ENCODE data around the gene RAD51B.
"Not testable (repeated sequence)": the region's sequence is repeated elsewhere in the genome, so short reads cannot be mapped to it uniquely, and the experiment has no call there.

The RAD51B gene

GRCh38 chr14:68688872-68689371 lies 869.3 kb downstream of the RAD51B start:
- no peak for DNase-seq (ENCODE audit: low read depth in 1 of 2, low spot score in 1 of 2)

GRCh38 chr14:68689511-68689910 lies 869.9 kb downstream of the RAD51B start:
- DNase-seq (ENCODE audit: low read depth in 1 of 2, low spot score in 1 of 2), result no peak

- DNase-seq (ENCODE audit: low read depth in 1 of 2, low spot score in 1 of 2), result no peak
Observed at GRCh38 chr14:68690089-68690958, 870.7 kb downstream of the RAD51B start.

GRCh38 chr14:68691031-68691791 lies 871.6 kb downstream of the RAD51B start:
- DNase-seq (ENCODE audit: low read depth in 1 of 2, low spot score in 1 of 2), result no peak

GRCh38 chr14:68691792-68692118 lies 872.2 kb downstream of the RAD51B start:
- no peak for DNase-seq (ENCODE audit: low read depth in 1 of 2, low spot score in 1 of 2)

- no peak for DNase-seq (ENCODE audit: low read depth in 1 of 2, low spot score in 1 of 2)
Observed at GRCh38 chr14:68692216-68692615, 872.6 kb downstream of the RAD51B start.

GRCh38 chr14:68692916-68693771 lies 873.6 kb downstream of the RAD51B start:
- no peak for DNase-seq (ENCODE audit: low read depth in 1 of 2, low spot score in 1 of 2)

GRCh38 chr14:68693926-68694325 lies 874.3 kb downstream of the RAD51B start:
- DNase-seq (ENCODE audit: low read depth in 1 of 2, low spot score in 1 of 2), result no peak

- no peak for DNase-seq (ENCODE audit: low read depth in 1 of 2, low spot score in 1 of 2)
Observed at GRCh38 chr14:68694516-68695235, 875.1 kb downstream of the RAD51B start.

GRCh38 chr14:68695326-68695768 lies 875.8 kb downstream of the RAD51B start:
- DNase-seq (ENCODE audit: low read depth in 1 of 2, low spot score in 1 of 2), result no peak

- no peak for DNase-seq (ENCODE audit: low read depth in 1 of 2, low spot score in 1 of 2)
Observed at GRCh38 chr14:68695856-68696255, 876.3 kb downstream of the RAD51B start.

GRCh38 chr14:68696266-68696665 lies 876.7 kb downstream of the RAD51B start:
- DNase-seq (ENCODE audit: low read depth in 1 of 2, low spot score in 1 of 2), result no peak

GRCh38 chr14:68696721-68697495 lies 877.3 kb downstream of the RAD51B start:
- DNase-seq (ENCODE audit: low read depth in 1 of 2, low spot score in 1 of 2), result no peak

- not testable (repeated sequence) for DNase-seq (ENCODE audit: low read depth in 1 of 2, low spot score in 1 of 2)
Observed at GRCh38 chr14:68698773-68699172, 879.2 kb downstream of the RAD51B start.

- no peak for DNase-seq (ENCODE audit: low read depth in 1 of 2, low spot score in 1 of 2)
Observed at GRCh38 chr14:68701001-68701741, 881.6 kb downstream of the RAD51B start.

GRCh38 chr14:68702135-68702534 lies 882.6 kb downstream of the RAD51B start:
- DNase-seq (ENCODE audit: low read depth in 1 of 2, low spot score in 1 of 2), result no peak

- DNase-seq (ENCODE audit: low read depth in 1 of 2, low spot score in 1 of 2), result no peak
Observed at GRCh38 chr14:68702578-68702977, 883.0 kb downstream of the RAD51B start.

- DNase-seq (ENCODE audit: low read depth in 1 of 2, low spot score in 1 of 2), result no peak
Observed at GRCh38 chr14:68703093-68703492, 883.5 kb downstream of the RAD51B start.
